A549 (cell line): ENCODE measurements around the gene PTOV1. TPM values are rescaled to one million over a fixed set of nuclear protein-coding genes. Genes with fewer than 3 reads are reported as not detected.

Source experiments
- ATAC-seq, 2 experiments: fragments of 200-7000 bp in 1 of 2; fragments of >200 bp in 1 of 2; cut with Nextera tagmentation in 1 of 2; cut with Tn5 transposase in 1 of 2; 3 replicates each; pipeline versions ENCODE4 v1.8.0 to v1.9.1; 2018 to 2020; ENCODE audit warnings: mild to moderate bottlenecking in 1 of 2, moderate library complexity in 1 of 2
- CTCF ChIA-PET: fragments of 300-600 bp; sonication (Branson Sonifier 250); formaldehyde crosslinking; extraction: SDS; loops from one replicate; lab custom pipeline; 2021; ENCODE audit warnings: antibody characterized with exemption, inconsistent platforms; lab: Yijun Ruan, JAX
- POLR2A ChIA-PET: fragments of 350-600 bp; formaldehyde crosslinking; extraction: SDS; loops from one replicate; lab custom pipeline; 2021; ENCODE audit warnings: antibody characterized with exemption, inconsistent platforms; lab: Yijun Ruan, JAX
- DNase-seq, 2 experiments: peaks; one replicate each; pipeline versions ENCODE4 v3.0.0 to v3.0.0-alpha.2; 2011 to 2016; ENCODE audit warnings: low read depth in 1 of 2, low spot score in 1 of 2
- FAIRE-seq: peaks from 2 replicates; lab custom pipeline; 2011; peaks lifted over from hg19 to GRCh38; lab: Jason Lieb, UNC
- H3K27ac ChIP-seq, 2 experiments: fragments of >200 bp; sonication (Bioruptor Twin); formaldehyde crosslinking; 3 replicates each; pipeline ENCODE4 v1.5.1; 2016 to 2017
- H3K4me1 ChIP-seq: fragments of >200 bp; sonication (Bioruptor Twin); formaldehyde crosslinking; 3 replicates; pipeline ENCODE4 v1.6.1; 2016
- H3K4me2 ChIP-seq: fragments of >200 bp; sonication (Bioruptor Twin); formaldehyde crosslinking; 3 replicates; pipeline ENCODE4 v1.6.1; 2016
- H3K4me3 ChIP-seq: fragments of >200 bp; sonication (Bioruptor Twin); formaldehyde crosslinking; 3 replicates; pipeline ENCODE4 v1.5.1; 2016
- H3K9me3 ChIP-seq: fragments of >200 bp; sonication (Bioruptor Twin); formaldehyde crosslinking; 3 replicates; pipeline ENCODE4 v1.6.1; 2016
- BHLHE40 ChIP-seq: IDR thresholded peaks from 2 replicates; pipeline ENCODE4 v1.6.1; 2012; ENCODE audit warnings: low read depth, low read length, inconsistent platforms
- CEBPB ChIP-seq, 2 experiments: fragments of >200 bp in 1 of 2; sonication (Bioruptor Twin) in 1 of 2; formaldehyde crosslinking in 1 of 2; IDR thresholded peaks; 2 replicates each; pipeline ENCODE4 v1.6.1; 2012 to 2016
- CHD2 ChIP-seq: fragments of 150-350 bp; IDR thresholded peaks from 2 replicates; pipeline ENCODE4 v1.6.1; 2014; ENCODE audit warnings: low read length; ENCODE audit not compliant: partially characterized antibody
- EP300 ChIP-seq, 2 experiments: fragments of >200 bp; sonication (Bioruptor Twin); formaldehyde crosslinking; IDR thresholded peaks; 2 replicates in 1 of 2; 3 replicates in 1 of 2; pipeline ENCODE4 v1.6.1; 2016 to 2017
- ESRRA ChIP-seq: fragments of 150-350 bp; IDR thresholded peaks from 2 replicates; pipeline ENCODE4 v1.6.1; 2014; ENCODE audit warnings: mild to moderate bottlenecking, low read length, borderline replicate concordance
- FOSB ChIP-seq: fragments of 250-450 bp; sonication (Bioruptor Pico); IDR thresholded peaks from 2 replicates; pipeline ENCODE4 v1.5.0; 2020; ENCODE audit warnings: mild to moderate bottlenecking, moderate library complexity
- FOSL2 ChIP-seq, 2 experiments: fragments of 450-650 bp in 1 of 2; fragments of >200 bp in 1 of 2; sonication (Bioruptor Twin) in 1 of 2; formaldehyde crosslinking; IDR thresholded peaks; 2 replicates each; pipeline versions ENCODE4 v1.5.0 to v1.6.1; 2016 to 2020; ENCODE audit warnings: mild to moderate bottlenecking in 1 of 2, moderate library complexity in 1 of 2
- HOXB13 ChIP-seq: fragments of 250-450 bp; sonication (Bioruptor Pico); IDR thresholded peaks from 2 replicates; pipeline ENCODE4 v1.5.0; 2020; ENCODE audit warnings: low read depth, mild to moderate bottlenecking, moderate library complexity
- HOXB5 ChIP-seq: fragments of 250-450 bp; sonication (Bioruptor Pico); IDR thresholded peaks from 2 replicates; pipeline ENCODE4 v1.5.0; 2020; ENCODE audit warnings: mild to moderate bottlenecking, moderate library complexity
- JUN ChIP-seq, 2 experiments: fragments of >200 bp; sonication (Bioruptor Twin); formaldehyde crosslinking; IDR thresholded peaks; 2 replicates in 1 of 2; 3 replicates in 1 of 2; pipeline ENCODE4 v1.6.1; 2016 to 2017
- JUNB ChIP-seq: fragments of >200 bp; sonication (Bioruptor Twin); formaldehyde crosslinking; IDR thresholded peaks from 2 replicates; pipeline ENCODE4 v1.6.1; 2016
- KDM5A ChIP-seq: fragments of 200-600 bp; sonication (generic); IDR thresholded peaks from 2 replicates; pipeline ENCODE4 v1.6.1; 2016; ENCODE audit warnings: antibody characterized with exemption, mild to moderate bottlenecking
- MAFK ChIP-seq: fragments of 450-650 bp; IDR thresholded peaks from 2 replicates; pipeline ENCODE4 v1.6.1; 2014; ENCODE audit not compliant: partially characterized antibody
- MAZ ChIP-seq: fragments of 150-350 bp; IDR thresholded peaks from 2 replicates; pipeline ENCODE4 v1.6.1; 2014; ENCODE audit warnings: antibody characterized with exemption, low read depth, low read length, borderline replicate concordance
- MYC ChIP-seq: IDR thresholded peaks from 2 replicates; pipeline ENCODE4 v1.6.1; 2012; ENCODE audit warnings: mild to moderate bottlenecking, inconsistent platforms, low read length, improper control_type of control experiment, borderline replicate concordance
- NPAS2 ChIP-seq: fragments of 250-450 bp; sonication (Bioruptor Pico); IDR thresholded peaks from 2 replicates; pipeline ENCODE4 v1.8.0; 2022; ENCODE audit warnings: mild to moderate bottlenecking, moderate library complexity, borderline replicate concordance
- PHF8 ChIP-seq: fragments of 200-600 bp; sonication (generic); IDR thresholded peaks from 2 replicates; pipeline ENCODE4 v1.6.1; 2016; ENCODE audit warnings: low read depth, mild to moderate bottlenecking, antibody characterized with exemption, moderate library complexity, borderline replicate concordance
- POLR2A ChIP-seq: IDR thresholded peaks from 2 replicates; pipeline ENCODE4 v1.6.1; 2012; ENCODE audit warnings: mild to moderate bottlenecking, low read length
- RAD21 ChIP-seq, 2 experiments: fragments of >200 bp in 1 of 2; sonication (Bioruptor Twin) in 1 of 2; formaldehyde crosslinking in 1 of 2; IDR thresholded peaks in 1 of 2; conservative IDR thresholded peaks in 1 of 2; 2 replicates in 1 of 2; 3 replicates in 1 of 2; pipeline ENCODE4 v1.6.1; 2012 to 2018; ENCODE audit warnings: inconsistent platforms in 1 of 2
- RARB ChIP-seq: fragments of 250-450 bp; sonication (Bioruptor Pico); IDR thresholded peaks from 2 replicates; pipeline ENCODE4 v1.8.0; 2021; ENCODE audit warnings: mild to moderate bottlenecking, moderate library complexity
- RFX5 ChIP-seq: fragments of 450-650 bp; IDR thresholded peaks from 2 replicates; pipeline ENCODE4 v1.7.1; 2014; ENCODE audit warnings: antibody characterized with exemption, mild to moderate bottlenecking, moderate library complexity
- SMC3 ChIP-seq: fragments of >200 bp; sonication (Bioruptor Twin); formaldehyde crosslinking; IDR thresholded peaks from 3 replicates; pipeline ENCODE4 v1.6.1; 2018; ENCODE audit warnings: inconsistent platforms
- TFCP2L1 ChIP-seq: fragments of 250-450 bp; sonication (Bioruptor Pico); IDR thresholded peaks from 2 replicates; pipeline ENCODE4 v1.5.0; 2021; ENCODE audit warnings: mild to moderate bottlenecking
- TP53 ChIP-seq: fragments of 250-450 bp; sonication (Bioruptor Pico); IDR thresholded peaks from 2 replicates; pipeline ENCODE4 v1.5.0; 2021; ENCODE audit warnings: mild to moderate bottlenecking, moderate library complexity
- ZC3H11A ChIP-seq: fragments of 450-650 bp; IDR thresholded peaks from 2 replicates; pipeline ENCODE4 v1.6.1; 2014; ENCODE audit warnings: antibody characterized with exemption, mild to moderate bottlenecking
- ZNF302 ChIP-seq: fragments of 250-450 bp; sonication (Bioruptor Pico); IDR thresholded peaks from 2 replicates; pipeline ENCODE4 v1.9.0; 2021; ENCODE audit warnings: inconsistent platforms, mild to moderate bottlenecking, moderate library complexity
- WGBS: methylation state at CpG from one replicate; pipeline ENCODE4 v1.1.6; 2017; ENCODE audit errors: missing lambda C conversion rate; 5-methylcytosine and 5-hydroxymethylcytosine counted together
- polyA plus RNA-seq, 4 experiments: library from polyadenylated mRNA; depleted of rRNA in 3 of 4; stranded (reverse); fragments of >200 nt; fragmentation: RNase III in 1 of 4; extraction: RNeasy Plus Mini Kit Qiagen cat#74134 plus additional on column Dnase treatment in 1 of 4; gene quantifications; 2 replicates in 3 of 4; 3 replicates in 1 of 4; pipeline ENCODE4 v1.2.3, GENCODE V29; 2011 to 2017
- TF ChIP-seq, protein P1 (sequence below): IDR thresholded peaks from 2 replicates; pipeline ENCODE4 v1.6.1; 2012; ENCODE audit warnings: low read depth, borderline replicate concordance
- TF ChIP-seq, protein P2 (sequence below): IDR thresholded peaks from 2 replicates; pipeline ENCODE4 v1.6.1; 2012
- TF ChIP-seq, protein P3 (sequence below): fragments of >200 bp; sonication (Bioruptor Twin); formaldehyde crosslinking; IDR thresholded peaks from 2 replicates; pipeline ENCODE4 v1.6.1; 2016
- TF ChIP-seq, protein P4 (sequence below): fragments of >200 bp; sonication (Bioruptor Twin); formaldehyde crosslinking; IDR thresholded peaks from 3 replicates; pipeline ENCODE4 v1.6.1; 2016
- TF ChIP-seq, protein P5 (sequence below): IDR thresholded peaks from 2 replicates; pipeline ENCODE4 v1.6.1; 2012
- TF ChIP-seq, protein P6 (sequence below): fragments of 450-650 bp; IDR thresholded peaks from 2 replicates; pipeline ENCODE4 v1.6.1; 2014; ENCODE audit warnings: antibody characterized with exemption

The PTOV1 gene
- polyA plus RNA-seq, 2 of the 4 experiments (the other 2 are of a cell fraction), result 27.7 to 147 TPM

DNA sequence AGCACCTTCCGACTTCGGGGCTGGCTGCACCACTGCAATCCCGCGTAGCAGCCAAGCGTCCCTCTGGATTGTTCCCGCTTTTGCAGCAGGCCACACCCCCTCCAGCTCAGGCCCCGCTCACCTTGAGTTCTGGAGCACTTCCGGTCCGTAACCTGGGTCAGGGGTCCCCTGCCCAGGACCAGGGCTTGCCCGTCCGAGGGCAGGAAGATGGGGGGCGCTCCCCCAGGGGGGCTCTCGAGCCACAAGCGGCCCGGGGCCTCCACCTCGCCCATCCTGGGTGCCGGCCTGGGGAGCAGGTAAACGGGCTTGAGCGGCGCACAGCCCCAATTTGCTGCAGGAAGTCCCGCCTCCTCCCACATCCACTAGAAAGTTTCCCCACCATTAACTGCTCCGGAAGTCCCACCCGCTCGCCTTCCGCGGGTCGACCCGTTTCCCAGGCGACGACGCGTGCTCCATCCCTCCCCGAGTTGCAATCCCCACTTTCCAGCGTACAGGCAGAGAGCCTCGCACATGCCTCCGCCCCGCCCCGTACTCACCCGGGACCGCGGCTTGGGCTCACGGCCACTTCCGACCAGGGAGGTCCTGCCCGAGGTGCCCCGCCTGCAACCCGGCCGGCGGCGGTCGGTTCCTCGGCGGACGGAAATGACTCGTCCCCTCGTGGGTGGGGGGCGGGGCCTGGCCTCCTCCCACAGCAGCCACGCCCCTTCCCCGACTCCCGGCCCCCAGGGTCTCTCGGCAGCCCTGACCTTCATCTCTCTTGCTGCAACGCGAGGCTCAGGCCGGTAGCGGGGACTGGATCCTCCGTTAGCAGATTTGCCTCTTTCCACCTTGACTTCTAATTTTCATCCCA, 16.2 kb downstream of the PTOV1 start, which contains the start of gene PNKP:
Gene PNKP, minus strand, starts transcription at position 644 of the 850 bp plus-strand sequence. Its CDS starts 372 bp downstream, at position 272.
- H3K4me1 ChIP-seq, result peaks cover 37% of the 10 kb centered on the region
- no peak for FAIRE-seq
- POLR2A ChIA-PET, result interaction anchor here (0.6 to 3.6 kb wide), 7 partner anchors 8 to 191 kb away, joined by 3 to 36 read pairs (median 4); partner anchors contain the start of genes AKT1S1, MED25, PTOV1 and TBC1D17

DNA sequence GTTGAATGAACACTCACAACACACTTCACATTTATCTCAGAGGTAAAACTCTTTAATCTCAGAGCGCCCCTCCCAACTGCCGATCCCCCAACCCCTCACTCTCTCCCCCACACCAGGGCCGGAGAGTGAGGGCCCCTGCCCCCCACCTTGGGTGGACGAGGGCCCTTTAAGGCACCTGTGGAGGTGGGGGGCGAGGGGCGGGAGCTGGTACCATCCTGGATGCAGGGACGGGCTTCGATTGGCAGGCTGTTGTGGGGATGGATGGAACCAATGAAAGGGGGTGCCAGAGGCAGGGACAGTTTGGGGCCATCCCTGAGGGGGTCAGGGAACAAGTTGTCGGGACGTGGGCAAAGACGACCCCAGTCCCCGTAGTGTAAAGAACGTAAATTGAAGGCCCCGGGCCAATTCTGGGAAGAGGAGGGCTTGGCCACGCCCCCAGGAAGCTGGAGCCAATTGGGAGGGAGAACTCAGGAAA, 18.1 kb downstream of the PTOV1 start:
- H3K27ac ChIP-seq, result peak overlapping the region; percentile 93 to 94
- peak overlapping the region; percentile 77 for H3K4me2 ChIP-seq
- TF ChIP-seq, protein P1, sequence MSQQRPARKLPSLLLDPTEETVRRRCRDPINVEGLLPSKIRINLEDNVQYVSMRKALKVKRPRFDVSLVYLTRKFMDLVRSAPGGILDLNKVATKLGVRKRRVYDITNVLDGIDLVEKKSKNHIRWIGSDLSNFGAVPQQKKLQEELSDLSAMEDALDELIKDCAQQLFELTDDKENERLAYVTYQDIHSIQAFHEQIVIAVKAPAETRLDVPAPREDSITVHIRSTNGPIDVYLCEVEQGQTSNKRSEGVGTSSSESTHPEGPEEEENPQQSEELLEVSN, result no peak
- TF ChIP-seq HOXB5 (CRISPR knock-in tag), result no peak
- TF ChIP-seq, protein P2, sequence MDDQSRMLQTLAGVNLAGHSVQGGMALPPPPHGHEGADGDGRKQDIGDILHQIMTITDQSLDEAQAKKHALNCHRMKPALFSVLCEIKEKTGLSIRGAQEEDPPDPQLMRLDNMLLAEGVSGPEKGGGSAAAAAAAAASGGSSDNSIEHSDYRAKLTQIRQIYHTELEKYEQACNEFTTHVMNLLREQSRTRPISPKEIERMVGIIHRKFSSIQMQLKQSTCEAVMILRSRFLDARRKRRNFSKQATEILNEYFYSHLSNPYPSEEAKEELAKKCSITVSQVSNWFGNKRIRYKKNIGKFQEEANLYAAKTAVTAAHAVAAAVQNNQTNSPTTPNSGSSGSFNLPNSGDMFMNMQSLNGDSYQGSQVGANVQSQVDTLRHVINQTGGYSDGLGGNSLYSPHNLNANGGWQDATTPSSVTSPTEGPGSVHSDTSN, result no peak
- peak; percentile 47 for TF ChIP-seq POLR2A
- TF ChIP-seq NPAS2 (CRISPR knock-in tag), result no peak
- no peak for TF ChIP-seq BHLHE40
- TF ChIP-seq FOSL2 (IDR thresholded peaks at IDR 0.05), result no peak
- TF ChIP-seq FOSL2 (CRISPR knock-in tag; IDR thresholded peaks at IDR 0.05), result no peak
- TF ChIP-seq, protein P3, sequence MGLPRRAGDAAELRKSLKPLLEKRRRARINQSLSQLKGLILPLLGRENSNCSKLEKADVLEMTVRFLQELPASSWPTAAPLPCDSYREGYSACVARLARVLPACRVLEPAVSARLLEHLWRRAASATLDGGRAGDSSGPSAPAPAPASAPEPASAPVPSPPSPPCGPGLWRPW, result no peak
- 0 out of 5 replicates have a peak, but pooled peaks of 1 of the 2 experiments have one; percentile 20 for TF ChIP-seq JUN (IDR thresholded peaks at IDR 0.05)
- no peak for TF ChIP-seq RARB (CRISPR knock-in tag)
- TF ChIP-seq CHD2, result no peak
- peak overlapping the region; percentile 40 for H3K4me3 ChIP-seq
- DNase-seq (no peak), FAIRE-seq (no peak), ATAC-seq (peak; percentile 27 to 28)
- peaks cover 37% of the 10 kb centered on the region for H3K4me1 ChIP-seq
- WGBS, result 3% methylated on average over 13 of the region's 15 CpGs
- ChIA-PET CTCF (interaction anchor here (0.8 kb wide), 2 partner anchors 90 to 188 kb away, joined by 3 read pairs; no protein-coding TSS in a partner anchor), POLR2A (interaction anchor here (0.6 to 3.6 kb wide), 14 partner anchors 8 to 229 kb away, joined by 3 to 36 read pairs (median 5); partner anchors contain the start of genes AKT1S1, ATF5, NUP62 and PRMT1)
- no peaks in the 10 kb centered on the region for H3K9me3 ChIP-seq

More for the DNA sequence above, 16.2 kb downstream of the PTOV1 start, which contains the start of gene PNKP:
- peak; percentile 96 for DNase-seq
- TF ChIP-seq RFX5 (peak; percentile 60), ZNF302 (no peak), JUNB (no peak), ZC3H11A (no peak), TP53 (CRISPR knock-in tag) (no peak), MAZ (peak; percentile 87; the same call in 1 of the 2 replicates), RAD21 (conservative IDR thresholded peaks at IDR 0.05 in 1 of 2, IDR thresholded peaks at IDR 0.05 in 1 of 2) (no peak), CHD2 (peak; percentile 26), JUN (IDR thresholded peaks at IDR 0.05) (peak; percentile 80 to 95; a peak in 4 of 5 replicates), ESRRA (peak; percentile 10; the same call in 1 of the 2 replicates), PHF8 (peak; percentile 61; the same call in 1 of the 2 replicates), TFCP2L1 (peak; percentile 67; the same call in 1 of the 2 replicates), CEBPB (IDR thresholded peaks at IDR 0.05) (0 out of 4 replicates have a peak, but pooled peaks of 1 of the 2 experiments have one; percentile 1), POLR2A (peak; percentile 61), MAFK (no peak), KDM5A (peak; percentile 39; the same call in 1 of the 2 replicates), EP300 (IDR thresholded peaks at IDR 0.05) (peak in 1 of 2 experiments; percentile 12; a peak in 1 of 5 replicates), FOSL2 (IDR thresholded peaks at IDR 0.05) (no peak), FOSL2 (CRISPR knock-in tag; IDR thresholded peaks at IDR 0.05) (peak; percentile 76), MYC (peak; percentile 62; the same call in 1 of the 2 replicates), SMC3 (0 out of 3 replicates have a peak, but pooled peaks have one; percentile 4), HOXB13 (CRISPR knock-in tag) (no peak), FOSB (0 out of 2 replicates have a peak, but pooled peaks have one; percentile 33)
- TF ChIP-seq, protein P1, result peak; percentile 94
- TF ChIP-seq, protein P4, sequence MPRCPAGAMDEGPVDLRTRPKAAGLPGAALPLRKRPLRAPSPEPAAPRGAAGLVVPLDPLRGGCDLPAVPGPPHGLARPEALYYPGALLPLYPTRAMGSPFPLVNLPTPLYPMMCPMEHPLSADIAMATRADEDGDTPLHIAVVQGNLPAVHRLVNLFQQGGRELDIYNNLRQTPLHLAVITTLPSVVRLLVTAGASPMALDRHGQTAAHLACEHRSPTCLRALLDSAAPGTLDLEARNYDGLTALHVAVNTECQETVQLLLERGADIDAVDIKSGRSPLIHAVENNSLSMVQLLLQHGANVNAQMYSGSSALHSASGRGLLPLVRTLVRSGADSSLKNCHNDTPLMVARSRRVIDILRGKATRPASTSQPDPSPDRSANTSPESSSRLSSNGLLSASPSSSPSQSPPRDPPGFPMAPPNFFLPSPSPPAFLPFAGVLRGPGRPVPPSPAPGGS, result peak; percentile 65; the same call in 1 of the 3 replicates
- TF ChIP-seq, protein P5, sequence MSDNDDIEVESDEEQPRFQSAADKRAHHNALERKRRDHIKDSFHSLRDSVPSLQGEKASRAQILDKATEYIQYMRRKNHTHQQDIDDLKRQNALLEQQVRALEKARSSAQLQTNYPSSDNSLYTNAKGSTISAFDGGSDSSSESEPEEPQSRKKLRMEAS, result peak; percentile 93
- TF ChIP-seq, protein P6, sequence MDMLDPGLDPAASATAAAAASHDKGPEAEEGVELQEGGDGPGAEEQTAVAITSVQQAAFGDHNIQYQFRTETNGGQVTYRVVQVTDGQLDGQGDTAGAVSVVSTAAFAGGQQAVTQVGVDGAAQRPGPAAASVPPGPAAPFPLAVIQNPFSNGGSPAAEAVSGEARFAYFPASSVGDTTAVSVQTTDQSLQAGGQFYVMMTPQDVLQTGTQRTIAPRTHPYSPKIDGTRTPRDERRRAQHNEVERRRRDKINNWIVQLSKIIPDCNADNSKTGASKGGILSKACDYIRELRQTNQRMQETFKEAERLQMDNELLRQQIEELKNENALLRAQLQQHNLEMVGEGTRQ, result peak; percentile 39; the same call in 1 of the 2 replicates
- Histone ChIP-seq H3K9me3 (no peaks in the 10 kb centered on the region), H3K4me2 (peak within 1 kb of the TSS; percentile 77), H3K27ac (peak within 1 kb of the TSS; percentile 93 to 94), H3K4me3 (peak within 1 kb of the TSS; percentile 64)
- CTCF ChIA-PET, result interaction anchor here (2.6 kb wide), 1 partner anchor 13 kb away, joined by 13 read pairs; no protein-coding TSS in a partner anchor
- under 1% methylated on average over 38 of the region's 65 CpGs for WGBS
- ATAC-seq, result peak; percentile 43 to 71
